NT2/D1 (cell line): Measurements from ENCODE around the gene MPPED1.

Source experiments
- SUZ12 ChIP-seq: IDR thresholded peaks from 2 replicates; pipeline ENCODE4 v1.6.1; 2011; ENCODE audit not compliant: insufficient read length, insufficient read depth; ENCODE audit errors: extremely low read depth
- YY1 ChIP-seq: IDR thresholded peaks from 2 replicates; pipeline ENCODE4 v1.6.1; 2011; ENCODE audit not compliant: insufficient read length, insufficient read depth
- ZNF274 ChIP-seq: IDR thresholded peaks from 2 replicates; pipeline ENCODE4 v1.6.1; 2011; ENCODE audit warnings: mild to moderate bottlenecking, low read depth, low read length

DNA sequence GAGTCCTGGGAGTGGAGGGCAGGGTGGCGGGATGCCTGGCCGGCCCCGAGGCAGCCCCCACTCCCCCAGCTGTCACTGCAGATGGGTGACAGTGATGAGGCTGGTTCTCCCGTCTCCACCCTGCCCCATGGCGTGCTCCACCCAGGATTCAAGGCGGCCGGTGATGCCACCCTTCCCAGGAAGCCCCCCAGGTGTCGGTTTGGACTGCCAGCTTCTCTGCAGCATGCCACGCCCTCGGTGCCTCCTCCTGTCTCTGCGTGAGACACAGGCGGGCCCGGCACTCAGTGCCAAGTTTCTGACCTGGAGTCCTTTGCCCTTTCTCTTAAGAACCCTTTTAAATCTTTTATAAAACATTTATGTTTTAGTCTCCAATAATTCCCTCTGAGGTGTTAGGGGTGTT lies 71.5 kb downstream of the MPPED1 start:
- TF ChIP-seq YY1 (no peak), ZNF274 (no peak), SUZ12 (no peak)
